Measurements from ENCODE around the gene ATG9B. TPM values are rescaled to one million over a fixed set of nuclear protein-coding genes. Genes with fewer than 3 reads are reported as not detected.
A peak's percentile ranks its signal among the peaks of the same experiment; 100 is the strongest.
"Not testable (repeated sequence)": the region's sequence is repeated elsewhere in the genome, so short reads cannot be mapped to it uniquely, and the experiment has no call there.

Gene ATG9B
- total RNA-seq, 1 donor from 2014 or later = 25.8 TPM

GRCh38 chr7:151058781-151059366 lies 34.6 kb upstream of the ATG9B start:
- no peak for DNase-seq

GRCh38 chr7:151057989-151058780 lies 33.9 kb upstream of the ATG9B start:
- DNase-seq = peak; percentile 100

- DNase-seq = no peak
Observed at GRCh38 chr7:151057506-151057988, 33.3 kb upstream of the ATG9B start, which contains the start of gene CDK5. Gene CDK5 (minus strand): TSS chr7:151057897. CDS start chr7:151057848, 49 bp downstream.

- no peak for DNase-seq
Observed at GRCh38 chr7:151056666-151057505, 32.6 kb upstream of the ATG9B start.

- DNase-seq = no peak
Observed at GRCh38 chr7:151056283-151056665, 32.0 kb upstream of the ATG9B start.

- no peak for DNase-seq
Observed at GRCh38 chr7:151053751-151054150, 29.5 kb upstream of the ATG9B start.

- no peak for DNase-seq
Observed at GRCh38 chr7:151053096-151053495, 28.8 kb upstream of the ATG9B start.

GRCh38 chr7:151051108-151051507 lies 26.8 kb upstream of the ATG9B start:
- DNase-seq = peak; percentile 85

- DNase-seq = no peak
Observed at GRCh38 chr7:151048911-151049463, 24.7 kb upstream of the ATG9B start.

GRCh38 chr7:151047976-151048815 lies 23.9 kb upstream of the ATG9B start, which contains the start of gene ASIC3:
Gene ASIC3 (plus strand): TSS chr7:151048531. CDS start chr7:151048886, 355 bp downstream.
- peak; percentile 56 for DNase-seq

GRCh38 chr7:151046603-151047573 lies 22.6 kb upstream of the ATG9B start:
- peak; percentile 86 for DNase-seq

GRCh38 chr7:151045967-151046366 lies 21.7 kb upstream of the ATG9B start:
- DNase-seq = no peak

- peak; percentile 66 for DNase-seq
Observed at GRCh38 chr7:151045262-151045661, 21.0 kb upstream of the ATG9B start.

- no peak for DNase-seq
Observed at GRCh38 chr7:151043959-151044358, 19.7 kb upstream of the ATG9B start.

GRCh38 chr7:151043449-151043848 lies 19.2 kb upstream of the ATG9B start:
- DNase-seq = not testable (repeated sequence)

GRCh38 chr7:151040616-151041375 lies 16.5 kb upstream of the ATG9B start:
- no peak for DNase-seq

GRCh38 chr7:151039850-151040548 lies 15.7 kb upstream of the ATG9B start:
- no peak for DNase-seq

Measured in tongue (tissue), 2 donors.